Nucleus accumbens (tissue), 56 donors: ENCODE results near the gene CEP72.
"Not testable (repeated sequence)": the region's sequence is repeated elsewhere in the genome, so short reads cannot be mapped to it uniquely, and the experiment has no call there.

ENCODE experiments used
- DNase-seq, 56 donors: peaks; one replicate each; lab custom pipeline; 2025; lab: John Stamatoyannopoulos, UW

Gene CEP72

GRCh38 chr5:610744-611730, 1.1 kb upstream of the CEP72 start:
- DNase-seq: no peak

- peak in 1 of 56 donors; percentile 54 for DNase-seq
Measured at GRCh38 chr5:612498-613424, 621 bp downstream of the CEP72 start.

- no peak for DNase-seq
Measured at GRCh38 chr5:616484-617039, 4.4 kb downstream of the CEP72 start.

GRCh38 chr5:617896-618295, 5.8 kb downstream of the CEP72 start:
- no peak for DNase-seq

GRCh38 chr5:618450-618849, 6.3 kb downstream of the CEP72 start:
- DNase-seq: no peak

GRCh38 chr5:619444-619843, 7.3 kb downstream of the CEP72 start:
- no peak for DNase-seq

GRCh38 chr5:620152-620551, 8.0 kb downstream of the CEP72 start:
- no peak for DNase-seq

- no peak for DNase-seq
Measured at GRCh38 chr5:620586-621180, 8.5 kb downstream of the CEP72 start.

GRCh38 chr5:621341-621761, 9.2 kb downstream of the CEP72 start:
- DNase-seq: no peak

GRCh38 chr5:622359-622758, 10.2 kb downstream of the CEP72 start:
- DNase-seq: no peak

GRCh38 chr5:622946-623522, 10.9 kb downstream of the CEP72 start:
- peak in 1 of 56 donors; percentile 17 for DNase-seq

GRCh38 chr5:623531-623930, 11.4 kb downstream of the CEP72 start:
- DNase-seq: peak in 9 of 56 donors; percentile 8 to 36 (median 23)

- DNase-seq: no peak
Measured at GRCh38 chr5:624118-624950, 12.2 kb downstream of the CEP72 start.

- no peak for DNase-seq
Measured at GRCh38 chr5:624951-625230, 12.8 kb downstream of the CEP72 start.

GRCh38 chr5:625516-625915, 13.4 kb downstream of the CEP72 start:
- no peak for DNase-seq

GRCh38 chr5:626850-627249, 14.7 kb downstream of the CEP72 start:
- no peak for DNase-seq

GRCh38 chr5:627840-628239, 15.7 kb downstream of the CEP72 start:
- no peak for DNase-seq

GRCh38 chr5:628351-629205, 16.4 kb downstream of the CEP72 start:
- not testable (repeated sequence) for DNase-seq
